ENCODE results near the gene MYL1.

Gene MYL1

DNA sequence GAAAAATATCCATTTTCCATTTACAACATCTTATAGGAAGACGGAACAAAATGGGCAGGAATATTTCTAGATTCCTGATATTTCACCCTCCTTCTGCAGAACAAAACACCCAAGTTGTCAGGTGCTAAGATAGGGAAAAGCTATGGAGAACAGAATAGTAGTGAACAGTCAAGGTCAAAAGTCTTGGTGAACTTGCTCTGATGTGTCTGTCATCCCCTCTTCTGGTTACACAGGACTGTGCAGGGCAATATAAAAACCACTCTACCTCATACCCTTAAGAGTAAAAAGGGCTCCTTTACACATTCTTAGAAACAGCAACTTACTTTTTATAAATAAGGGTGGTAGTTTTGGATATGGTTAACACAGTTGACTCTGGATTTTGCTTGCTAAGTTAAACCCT lies 4.4 kb downstream of the MYL1 start:
- TF ChIP-seq, protein P1, sequence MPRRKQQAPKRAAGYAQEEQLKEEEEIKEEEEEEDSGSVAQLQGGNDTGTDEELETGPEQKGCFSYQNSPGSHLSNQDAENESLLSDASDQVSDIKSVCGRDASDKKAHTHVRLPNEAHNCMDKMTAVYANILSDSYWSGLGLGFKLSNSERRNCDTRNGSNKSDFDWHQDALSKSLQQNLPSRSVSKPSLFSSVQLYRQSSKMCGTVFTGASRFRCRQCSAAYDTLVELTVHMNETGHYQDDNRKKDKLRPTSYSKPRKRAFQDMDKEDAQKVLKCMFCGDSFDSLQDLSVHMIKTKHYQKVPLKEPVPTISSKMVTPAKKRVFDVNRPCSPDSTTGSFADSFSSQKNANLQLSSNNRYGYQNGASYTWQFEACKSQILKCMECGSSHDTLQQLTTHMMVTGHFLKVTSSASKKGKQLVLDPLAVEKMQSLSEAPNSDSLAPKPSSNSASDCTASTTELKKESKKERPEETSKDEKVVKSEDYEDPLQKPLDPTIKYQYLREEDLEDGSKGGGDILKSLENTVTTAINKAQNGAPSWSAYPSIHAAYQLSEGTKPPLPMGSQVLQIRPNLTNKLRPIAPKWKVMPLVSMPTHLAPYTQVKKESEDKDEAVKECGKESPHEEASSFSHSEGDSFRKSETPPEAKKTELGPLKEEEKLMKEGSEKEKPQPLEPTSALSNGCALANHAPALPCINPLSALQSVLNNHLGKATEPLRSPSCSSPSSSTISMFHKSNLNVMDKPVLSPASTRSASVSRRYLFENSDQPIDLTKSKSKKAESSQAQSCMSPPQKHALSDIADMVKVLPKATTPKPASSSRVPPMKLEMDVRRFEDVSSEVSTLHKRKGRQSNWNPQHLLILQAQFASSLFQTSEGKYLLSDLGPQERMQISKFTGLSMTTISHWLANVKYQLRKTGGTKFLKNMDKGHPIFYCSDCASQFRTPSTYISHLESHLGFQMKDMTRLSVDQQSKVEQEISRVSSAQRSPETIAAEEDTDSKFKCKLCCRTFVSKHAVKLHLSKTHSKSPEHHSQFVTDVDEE (CRISPR knock-in tag; IDR thresholded peaks at IDR 0.05), result no peak
- TF ChIP-seq PPARA (CRISPR knock-in tag; IDR thresholded peaks at IDR 0.05; ENCODE audit: borderline replicate concordance) (no peak), OSR1 (CRISPR knock-in tag; IDR thresholded peaks at IDR 0.05) (no peak), ZNF565 (CRISPR knock-in tag; conservative IDR thresholded peaks at IDR 0.05; ENCODE audit: low read depth) (no peak), ZC3H10 (CRISPR knock-in tag; IDR thresholded peaks at IDR 0.05) (no peak), TOX (CRISPR knock-in tag; IDR thresholded peaks at IDR 0.05; ENCODE audit: borderline replicate concordance) (no peak), ZNF70 (CRISPR knock-in tag; IDR thresholded peaks at IDR 0.05) (no peak), ISL1 (CRISPR knock-in tag; IDR thresholded peaks at IDR 0.05) (no peak), ZNF8 (CRISPR knock-in tag; IDR thresholded peaks at IDR 0.05) (no peak), SNAI2 (CRISPR knock-in tag; IDR thresholded peaks at IDR 0.05) (no peak), TCF4 (CRISPR knock-in tag; IDR thresholded peaks at IDR 0.05; ENCODE audit: borderline replicate concordance) (no peak)
- TF ChIP-seq, protein P2, sequence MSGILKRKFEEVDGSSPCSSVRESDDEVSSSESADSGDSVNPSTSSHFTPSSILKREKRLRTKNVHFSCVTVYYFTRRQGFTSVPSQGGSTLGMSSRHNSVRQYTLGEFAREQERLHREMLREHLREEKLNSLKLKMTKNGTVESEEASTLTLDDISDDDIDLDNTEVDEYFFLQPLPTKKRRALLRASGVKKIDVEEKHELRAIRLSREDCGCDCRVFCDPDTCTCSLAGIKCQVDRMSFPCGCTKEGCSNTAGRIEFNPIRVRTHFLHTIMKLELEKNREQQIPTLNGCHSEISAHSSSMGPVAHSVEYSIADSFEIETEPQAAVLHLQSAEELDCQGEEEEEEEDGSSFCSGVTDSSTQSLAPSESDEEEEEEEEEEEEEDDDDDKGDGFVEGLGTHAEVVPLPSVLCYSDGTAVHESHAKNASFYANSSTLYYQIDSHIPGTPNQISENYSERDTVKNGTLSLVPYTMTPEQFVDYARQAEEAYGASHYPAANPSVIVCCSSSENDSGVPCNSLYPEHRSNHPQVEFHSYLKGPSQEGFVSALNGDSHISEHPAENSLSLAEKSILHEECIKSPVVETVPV (CRISPR knock-in tag; IDR thresholded peaks at IDR 0.05), result no peak
- TF ChIP-seq, protein P3, sequence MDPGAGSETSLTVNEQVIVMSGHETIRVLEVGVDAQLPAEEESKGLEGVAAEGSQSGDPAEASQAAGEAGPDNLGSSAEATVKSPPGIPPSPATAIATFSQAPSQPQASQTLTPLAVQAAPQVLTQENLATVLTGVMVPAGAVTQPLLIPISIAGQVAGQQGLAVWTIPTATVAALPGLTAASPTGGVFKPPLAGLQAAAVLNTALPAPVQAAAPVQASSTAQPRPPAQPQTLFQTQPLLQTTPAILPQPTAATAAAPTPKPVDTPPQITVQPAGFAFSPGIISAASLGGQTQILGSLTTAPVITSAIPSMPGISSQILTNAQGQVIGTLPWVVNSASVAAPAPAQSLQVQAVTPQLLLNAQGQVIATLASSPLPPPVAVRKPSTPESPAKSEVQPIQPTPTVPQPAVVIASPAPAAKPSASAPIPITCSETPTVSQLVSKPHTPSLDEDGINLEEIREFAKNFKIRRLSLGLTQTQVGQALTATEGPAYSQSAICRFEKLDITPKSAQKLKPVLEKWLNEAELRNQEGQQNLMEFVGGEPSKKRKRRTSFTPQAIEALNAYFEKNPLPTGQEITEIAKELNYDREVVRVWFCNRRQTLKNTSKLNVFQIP (CRISPR knock-in tag; IDR thresholded peaks at IDR 0.05; ENCODE audit: borderline replicate concordance, low read depth), result no peak
- TF ChIP-seq, protein P4, sequence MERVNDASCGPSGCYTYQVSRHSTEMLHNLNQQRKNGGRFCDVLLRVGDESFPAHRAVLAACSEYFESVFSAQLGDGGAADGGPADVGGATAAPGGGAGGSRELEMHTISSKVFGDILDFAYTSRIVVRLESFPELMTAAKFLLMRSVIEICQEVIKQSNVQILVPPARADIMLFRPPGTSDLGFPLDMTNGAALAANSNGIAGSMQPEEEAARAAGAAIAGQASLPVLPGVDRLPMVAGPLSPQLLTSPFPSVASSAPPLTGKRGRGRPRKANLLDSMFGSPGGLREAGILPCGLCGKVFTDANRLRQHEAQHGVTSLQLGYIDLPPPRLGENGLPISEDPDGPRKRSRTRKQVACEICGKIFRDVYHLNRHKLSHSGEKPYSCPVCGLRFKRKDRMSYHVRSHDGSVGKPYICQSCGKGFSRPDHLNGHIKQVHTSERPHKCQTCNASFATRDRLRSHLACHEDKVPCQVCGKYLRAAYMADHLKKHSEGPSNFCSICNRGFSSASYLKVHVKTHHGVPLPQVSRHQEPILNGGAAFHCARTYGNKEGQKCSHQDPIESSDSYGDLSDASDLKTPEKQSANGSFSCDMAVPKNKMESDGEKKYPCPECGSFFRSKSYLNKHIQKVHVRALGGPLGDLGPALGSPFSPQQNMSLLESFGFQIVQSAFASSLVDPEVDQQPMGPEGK (CRISPR knock-in tag; IDR thresholded peaks at IDR 0.05; ENCODE audit: borderline replicate concordance), result no peak
- ATAC-seq, result no peak

DNA sequence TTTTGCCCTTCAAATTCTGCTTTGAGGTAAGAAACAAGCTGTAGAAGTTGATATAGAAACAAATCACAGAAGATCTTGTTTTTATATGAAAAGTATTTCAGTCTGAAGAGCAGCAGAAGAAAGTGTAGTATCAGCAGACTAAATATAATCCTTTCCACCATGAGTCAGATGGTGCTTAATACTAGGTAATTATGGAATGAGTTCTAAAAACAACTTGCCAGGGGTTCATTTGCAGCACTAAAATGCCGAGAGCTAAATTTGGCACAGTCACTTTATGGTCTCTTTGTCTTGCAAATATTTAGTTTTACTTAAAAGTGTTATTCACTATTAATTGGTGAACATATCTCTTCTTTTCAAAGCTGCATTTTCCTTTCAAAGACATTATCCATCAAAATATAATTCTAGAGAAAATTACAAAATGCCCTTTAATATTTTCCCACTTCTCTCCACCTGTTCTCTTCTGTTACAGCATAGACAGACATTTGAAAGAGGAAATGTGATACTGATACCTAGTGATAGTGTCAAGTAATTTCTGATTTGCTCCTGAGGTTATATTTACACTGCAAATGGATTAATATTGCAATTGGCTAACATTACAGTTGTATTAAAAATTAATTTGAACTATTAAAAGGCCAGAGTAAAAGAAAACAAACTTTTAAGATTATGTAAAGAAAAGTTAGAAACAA lies 5.3 kb downstream of the MYL1 start:
- no peak for ATAC-seq

More for the DNA sequence above, 5.3 kb downstream of the MYL1 start:
- TF ChIP-seq BACH2 (CRISPR knock-in tag; IDR thresholded peaks at IDR 0.05; ENCODE audit: borderline replicate concordance) (no peak), ZNF8 (CRISPR knock-in tag; IDR thresholded peaks at IDR 0.05) (no peak), ZNF565 (CRISPR knock-in tag; conservative IDR thresholded peaks at IDR 0.05; ENCODE audit: low read depth) (no peak), ZC3H10 (CRISPR knock-in tag; IDR thresholded peaks at IDR 0.05) (no peak), ISL1 (CRISPR knock-in tag; IDR thresholded peaks at IDR 0.05) (no peak)
- TF ChIP-seq, protein P1 (CRISPR knock-in tag; IDR thresholded peaks at IDR 0.05), result no peak
- TF ChIP-seq, protein P2 (CRISPR knock-in tag; IDR thresholded peaks at IDR 0.05), result no peak

Data from SK-N-SH treated with all-trans-retinoic acid at 6 μM for 48 hours (cell line).